Lower lobe of right lung (tissue), 2 donors: ENCODE results near the gene HMCN2. TPM values are rescaled to one million over a fixed set of nuclear protein-coding genes. Genes with fewer than 3 reads are reported as not detected.

Experiments
- ATAC-seq, 2 donors: fragments of 200-7000 bp; cut with Tn5 transposase; one replicate each; pipeline ENCODE4 v1.9.1; 2020 to 2022; ENCODE audit warnings: mild to moderate bottlenecking in 2 of 2, moderate library complexity in 2 of 2
- DNase-seq: peaks from one replicate; pipeline ENCODE4 v3.0.0-alpha.2; 2020
- H3K27ac ChIP-seq: fragments of 200-600 bp; one replicate; pipeline ENCODE4 v1.8.0; 2022
- H3K27me3 ChIP-seq: fragments of 200-600 bp; one replicate; pipeline ENCODE4 v1.8.0; 2022; ENCODE audit warnings: low read depth
- H3K36me3 ChIP-seq: fragments of 200-600 bp; one replicate; pipeline ENCODE4 v1.8.0; 2022; ENCODE audit warnings: mild to moderate bottlenecking
- H3K4me1 ChIP-seq: fragments of 200-600 bp; one replicate; pipeline ENCODE4 v1.8.0; 2022
- H3K4me3 ChIP-seq: fragments of 200-600 bp; one replicate; pipeline ENCODE4 v1.8.0; 2022; ENCODE audit warnings: mild to moderate bottlenecking
- H3K9me3 ChIP-seq: fragments of 200-600 bp; one replicate; pipeline ENCODE4 v1.8.0; 2022
- intact Hi-C: fragments of 100-400 bp; cut with DNase I; formaldehyde crosslinking; loops from one replicate; pipeline ENCODE4 v1.11.0; 2022
- total RNA-seq: library from RNA; stranded (reverse); fragmentation: NEBNext Ultra II Directional; extraction: Animal tissue kit (Norgen Biotek cat#: 25700); gene quantifications from one replicate; pipeline ENCODE4 v1.2.1, GENCODE V29; 2021
- TF ChIP-seq, protein P1 (sequence below): fragments of 200-600 bp; IDR thresholded peaks from one replicate; pipeline ENCODE4 v1.8.0; 2022; ENCODE audit warnings: antibody characterized with exemption, mild to moderate bottlenecking
- donor health status: DM: no; HTN: yes; CAD: no; lungs with severe emphysema.

Gene HMCN2
- total RNA-seq, 1 donor from 2014 or later: 4.7 TPM

DNA sequence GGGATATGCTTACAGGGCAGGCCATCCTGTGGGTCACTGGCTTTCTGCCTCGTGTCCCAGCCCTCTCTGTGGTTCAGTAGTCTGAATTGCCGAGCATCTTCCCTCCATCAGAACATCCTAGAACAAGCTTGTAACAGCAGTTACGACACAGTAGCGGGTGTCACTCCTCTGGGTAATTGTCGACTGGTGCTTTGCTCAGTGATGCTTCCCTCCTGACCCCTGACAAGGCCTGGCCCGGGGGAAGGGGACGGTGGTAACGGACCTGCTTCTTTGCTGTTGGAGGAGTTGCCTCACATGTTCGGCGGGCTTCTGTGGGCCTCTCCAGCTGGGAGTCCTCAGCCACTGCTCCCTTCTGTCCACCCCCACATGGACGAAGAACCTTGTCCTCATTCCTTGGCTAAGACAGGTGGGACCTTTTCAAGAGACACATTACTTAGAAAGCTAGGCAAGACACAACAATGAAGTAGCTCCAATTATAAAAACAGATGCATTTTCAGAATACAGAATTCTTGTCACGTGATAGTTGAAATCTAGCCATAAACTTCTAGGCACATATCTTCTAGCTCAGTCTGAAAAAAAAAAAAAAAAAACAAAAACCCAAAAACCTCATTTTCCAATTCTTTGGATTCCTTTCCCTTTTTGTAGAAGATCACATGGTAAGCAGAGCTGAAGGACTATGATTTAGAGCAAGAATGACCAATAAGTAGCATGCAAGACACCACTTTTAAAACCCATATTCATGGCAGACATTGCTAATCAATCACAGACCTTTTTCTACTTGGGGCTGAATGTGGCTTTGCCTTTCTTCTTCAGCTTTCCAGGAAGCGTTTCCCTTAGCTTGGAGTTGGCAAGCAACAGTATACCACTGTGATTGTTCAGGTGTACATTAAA lies 25.0 kb downstream of the HMCN2 start:
- H3K36me3 ChIP-seq: no peaks in the 10 kb centered on the region
- DNase-seq: peak; percentile 60
- TF ChIP-seq, protein P1, sequence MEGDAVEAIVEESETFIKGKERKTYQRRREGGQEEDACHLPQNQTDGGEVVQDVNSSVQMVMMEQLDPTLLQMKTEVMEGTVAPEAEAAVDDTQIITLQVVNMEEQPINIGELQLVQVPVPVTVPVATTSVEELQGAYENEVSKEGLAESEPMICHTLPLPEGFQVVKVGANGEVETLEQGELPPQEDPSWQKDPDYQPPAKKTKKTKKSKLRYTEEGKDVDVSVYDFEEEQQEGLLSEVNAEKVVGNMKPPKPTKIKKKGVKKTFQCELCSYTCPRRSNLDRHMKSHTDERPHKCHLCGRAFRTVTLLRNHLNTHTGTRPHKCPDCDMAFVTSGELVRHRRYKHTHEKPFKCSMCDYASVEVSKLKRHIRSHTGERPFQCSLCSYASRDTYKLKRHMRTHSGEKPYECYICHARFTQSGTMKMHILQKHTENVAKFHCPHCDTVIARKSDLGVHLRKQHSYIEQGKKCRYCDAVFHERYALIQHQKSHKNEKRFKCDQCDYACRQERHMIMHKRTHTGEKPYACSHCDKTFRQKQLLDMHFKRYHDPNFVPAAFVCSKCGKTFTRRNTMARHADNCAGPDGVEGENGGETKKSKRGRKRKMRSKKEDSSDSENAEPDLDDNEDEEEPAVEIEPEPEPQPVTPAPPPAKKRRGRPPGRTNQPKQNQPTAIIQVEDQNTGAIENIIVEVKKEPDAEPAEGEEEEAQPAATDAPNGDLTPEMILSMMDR: no peak
- H3K4me3 ChIP-seq: no peak overlapping the region
- H3K27me3 ChIP-seq: peaks cover 22% of the 10 kb centered on the region
- peak overlapping the region; percentile 70 for H3K27ac ChIP-seq
- intact Hi-C loops: no loop called here
- peaks cover 24% of the 10 kb centered on the region for H3K4me1 ChIP-seq
- ATAC-seq: peak; percentile 50 to 71
- H3K9me3 ChIP-seq: no peaks in the 10 kb centered on the region

DNA sequence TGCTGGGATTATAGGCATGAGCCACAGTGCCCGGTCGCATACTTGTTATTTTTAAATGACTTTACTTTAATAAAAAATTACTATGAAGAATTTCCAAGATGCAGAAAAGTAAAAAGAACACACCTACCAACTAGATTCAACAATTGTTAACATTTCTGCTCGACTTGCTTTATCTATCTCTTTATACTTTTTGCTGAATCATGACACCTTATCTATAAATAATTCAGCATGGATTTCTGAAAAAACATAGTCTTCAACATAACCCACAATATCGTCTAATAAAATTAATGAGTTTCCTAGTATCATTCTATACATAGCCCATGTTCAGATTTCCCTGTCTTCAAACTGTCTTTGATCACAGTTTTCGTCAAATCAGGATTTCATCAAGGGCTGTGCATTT lies 25.9 kb downstream of the HMCN2 start:
- Histone ChIP-seq H3K9me3 (no peaks in the 10 kb centered on the region), H3K36me3 (no peaks in the 10 kb centered on the region), H3K4me3 (no peak overlapping the region), H3K27ac (no peak overlapping the region), H3K4me1 (peaks cover 19% of the 10 kb centered on the region), H3K27me3 (peaks cover 22% of the 10 kb centered on the region)
- intact Hi-C loops: no loop called here
- TF ChIP-seq, protein P1: no peak
- no peak for DNase-seq
- no peak for ATAC-seq

DNA sequence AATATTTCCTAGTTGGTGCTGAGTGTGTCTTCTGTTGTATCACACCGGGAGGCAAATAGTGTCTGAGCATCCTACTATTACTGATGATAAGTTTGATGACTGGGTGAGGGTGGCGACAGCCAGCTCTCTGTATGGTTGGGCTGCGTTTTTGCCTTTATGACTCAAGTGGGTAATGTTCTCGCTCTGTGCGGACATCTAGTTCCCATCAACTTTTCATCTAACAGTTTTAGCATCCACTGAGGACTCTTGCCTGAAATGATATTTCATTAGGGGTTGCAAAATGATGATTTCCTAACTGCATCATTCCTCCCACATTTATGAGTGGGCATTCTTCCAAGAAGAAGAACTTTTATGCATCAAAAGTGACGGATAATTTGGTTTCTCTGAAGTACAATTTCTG lies 26.5 kb downstream of the HMCN2 start:
- TF ChIP-seq, protein P1: no peak
- no peak for DNase-seq
- H3K9me3 ChIP-seq: no peaks in the 10 kb centered on the region
- H3K27ac ChIP-seq: no peak overlapping the region
- no peaks in the 10 kb centered on the region for H3K36me3 ChIP-seq
- peak; percentile 2 to 16 for ATAC-seq
- H3K4me1 ChIP-seq: peaks cover 14% of the 10 kb centered on the region
- intact Hi-C loops: no loop called here
- peaks cover 22% of the 10 kb centered on the region for H3K27me3 ChIP-seq
- H3K4me3 ChIP-seq: no peak overlapping the region

DNA sequence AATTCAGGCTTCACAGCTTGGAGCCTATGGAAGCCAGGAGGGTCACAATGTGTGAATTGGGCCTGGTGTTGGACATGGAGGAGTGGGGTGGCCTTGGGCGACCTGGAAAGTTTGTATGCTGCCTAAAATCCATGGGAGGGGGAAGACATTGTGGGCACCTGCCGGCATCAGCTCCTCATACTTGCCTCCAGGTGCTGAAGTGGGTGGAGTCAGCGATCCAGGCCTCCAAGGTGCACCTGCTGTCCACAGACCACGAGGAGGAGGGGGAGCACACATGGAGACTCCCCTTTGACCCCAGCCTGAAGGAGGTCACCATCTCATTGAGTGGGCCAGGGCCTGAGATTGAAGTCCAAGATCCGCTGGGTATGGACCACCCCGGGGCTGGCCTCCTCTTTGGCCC lies 29.1 kb downstream of the HMCN2 start:
- ATAC-seq: no peak
- H3K9me3 ChIP-seq: no peaks in the 10 kb centered on the region
- no peak overlapping the region for H3K4me3 ChIP-seq
- TF ChIP-seq, protein P1: no peak
- intact Hi-C loops: no loop called here
- peaks cover 12% of the 10 kb centered on the region for H3K27me3 ChIP-seq
- no peak overlapping the region for H3K27ac ChIP-seq
- no peaks in the 10 kb centered on the region for H3K4me1 ChIP-seq
- H3K36me3 ChIP-seq: no peaks in the 10 kb centered on the region
- DNase-seq: no peak

DNA sequence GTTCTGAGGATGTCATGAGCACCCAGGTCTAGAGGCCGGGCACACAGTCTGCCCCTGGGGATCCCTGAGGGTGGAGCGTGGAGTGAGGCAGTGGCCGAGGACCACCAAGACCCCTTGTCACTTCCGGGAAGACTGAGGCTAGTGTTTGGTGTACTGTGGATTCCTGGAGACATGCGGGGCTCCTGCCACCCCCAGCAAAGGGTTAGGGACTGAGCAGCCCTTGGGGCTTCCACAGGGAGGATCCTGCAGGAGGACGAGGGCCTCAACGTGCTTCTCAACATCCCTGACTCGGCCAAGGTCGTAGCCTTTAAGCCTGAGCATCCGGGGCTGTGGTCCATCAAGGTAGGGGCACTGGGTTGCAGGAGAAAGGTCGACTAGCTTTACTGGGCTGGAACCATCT lies 29.9 kb downstream of the HMCN2 start:
- ATAC-seq: no peak

More for the DNA sequence above, 29.9 kb downstream of the HMCN2 start:
- H3K4me3 ChIP-seq: no peak overlapping the region
- no peaks in the 10 kb centered on the region for H3K36me3 ChIP-seq
- no peak overlapping the region for H3K27ac ChIP-seq
- TF ChIP-seq, protein P1: no peak
- H3K9me3 ChIP-seq: no peaks in the 10 kb centered on the region
- no peaks in the 10 kb centered on the region for H3K4me1 ChIP-seq
- intact Hi-C loops: no loop called here
- H3K27me3 ChIP-seq: peaks cover 6% of the 10 kb centered on the region
- peak; percentile 14 for DNase-seq
